Measurements from ENCODE around the gene CDK11B.
A peak's percentile ranks its signal among the peaks of the same experiment; 100 is the strongest.
"Not testable (repeated sequence)": the region's sequence is repeated elsewhere in the genome, so short reads cannot be mapped to it uniquely, and the experiment has no call there.

CDK11B gene

DNA sequence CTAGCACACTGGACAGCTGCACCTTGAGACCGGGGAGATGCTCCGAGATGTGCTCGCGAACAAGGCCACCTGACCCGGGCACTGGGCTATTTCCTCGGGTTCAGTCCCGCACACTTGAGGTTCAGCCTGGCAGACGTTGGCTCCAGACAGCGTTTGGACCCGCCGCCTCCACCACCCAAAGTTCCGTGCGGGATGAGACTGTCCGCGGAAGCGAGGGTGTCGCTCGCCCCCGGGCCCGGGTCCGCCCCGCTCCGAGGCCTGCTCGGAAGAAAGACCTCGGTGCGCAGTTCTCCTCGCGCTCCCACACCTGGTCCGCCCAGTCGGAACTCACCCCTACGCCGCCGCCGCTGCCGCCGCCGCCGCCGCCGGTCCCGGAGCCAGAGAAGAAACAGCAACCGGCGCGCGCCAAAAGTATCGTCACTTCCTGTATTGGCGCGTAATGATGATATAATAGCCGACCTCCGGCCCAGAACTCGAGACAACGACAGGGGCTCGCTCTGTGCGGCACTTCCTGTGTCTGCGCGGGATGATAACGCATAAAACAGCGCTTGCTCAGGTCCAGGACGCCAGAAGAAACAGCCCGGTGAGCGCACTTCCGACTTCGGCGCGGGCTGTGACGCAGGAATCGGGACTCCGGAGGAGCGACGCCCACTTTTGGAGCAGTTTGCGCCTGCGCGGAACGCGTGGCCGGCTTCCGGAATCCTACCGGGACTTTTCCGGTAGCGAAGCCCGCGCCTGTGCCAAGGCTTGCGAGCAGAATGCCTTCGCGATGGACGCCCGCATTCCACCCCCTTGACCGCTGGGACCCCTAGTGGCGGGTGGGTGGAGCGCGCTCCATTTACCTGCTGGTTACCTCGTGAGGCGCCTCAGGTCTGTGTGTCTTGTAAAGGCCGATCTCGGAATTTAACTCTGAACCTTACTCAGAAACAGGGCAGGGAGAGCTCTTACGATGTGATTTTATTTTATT is at the start of gene CDK11B:
TSS of gene CDK11B (minus strand) at position 422 of the 967 bp plus-strand sequence. CDS start 1,519 bp downstream, outside the sequence.
- not testable (repeated sequence) for H3K36me3 ChIP-seq (ENCODE audit: insufficient read depth, low read length); H2AFZ ChIP-seq (ENCODE audit: low read length, unreplicated experiment)
- peak within 1 kb of the TSS; percentile 92 for H3K27ac ChIP-seq (ENCODE audit: low read depth, low read length)

GRCh38 chr1:1707897-1708296 is 49.1 kb upstream of the CDK11B start:
- not testable (repeated sequence) for H3K4me1 ChIP-seq (ENCODE audit: control insufficient read depth, insufficient read depth, low read length, unreplicated experiment); H3K36me3 ChIP-seq (ENCODE audit: insufficient read depth, low read length); H3K27me3 ChIP-seq (ENCODE audit: insufficient read depth, low read length); H2AFZ ChIP-seq (ENCODE audit: low read length, unreplicated experiment); H3K27ac ChIP-seq (ENCODE audit: low read depth, low read length); H3K79me2 ChIP-seq (ENCODE audit: control insufficient read depth, insufficient read depth, low read length, unreplicated experiment); H3K4me3 ChIP-seq (ENCODE audit: low read depth, low read length)

More for the DNA sequence above, at the start of gene CDK11B:
- not testable (repeated sequence) for H3K27me3 ChIP-seq (ENCODE audit: insufficient read depth, low read length)
- peak within 1 kb of the TSS; percentile 73 for H3K4me3 ChIP-seq (ENCODE audit: low read depth, low read length)
- H3K4me1 ChIP-seq (ENCODE audit: control insufficient read depth, insufficient read depth, low read length, unreplicated experiment), result peaks cover 15% of the 10 kb centered on the region
- H3K79me2 ChIP-seq (ENCODE audit: control insufficient read depth, insufficient read depth, low read length, unreplicated experiment), result peaks cover 16% of the 10 kb centered on the region

DNA sequence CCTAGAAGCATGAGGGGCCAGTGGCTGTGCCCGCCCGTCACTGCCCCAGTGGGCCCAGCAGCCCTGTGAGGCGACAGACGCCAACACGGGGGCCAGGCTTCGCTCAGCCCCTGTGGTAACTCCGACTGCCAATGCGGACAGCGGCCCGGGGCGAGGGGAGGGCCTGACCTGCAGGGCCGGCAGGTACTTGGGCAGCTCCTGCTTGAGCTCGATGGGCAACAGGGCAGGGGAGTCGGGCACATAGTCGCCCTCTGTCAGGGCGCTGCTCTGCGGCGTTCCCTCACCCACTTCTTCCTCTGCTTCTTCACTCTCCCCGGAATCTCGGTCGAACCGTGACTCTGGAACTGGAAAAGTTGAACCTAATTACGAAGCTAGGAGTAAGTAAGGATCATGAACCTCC is 48.4 kb upstream of the CDK11B start:
- not testable (repeated sequence) for H3K27ac ChIP-seq (ENCODE audit: low read depth, low read length); H3K4me3 ChIP-seq (ENCODE audit: low read depth, low read length); H3K36me3 ChIP-seq (ENCODE audit: insufficient read depth, low read length); H2AFZ ChIP-seq (ENCODE audit: low read length, unreplicated experiment); H3K4me1 ChIP-seq (ENCODE audit: control insufficient read depth, insufficient read depth, low read length, unreplicated experiment); H3K27me3 ChIP-seq (ENCODE audit: insufficient read depth, low read length); H3K79me2 ChIP-seq (ENCODE audit: control insufficient read depth, insufficient read depth, low read length, unreplicated experiment)

GRCh38 chr1:1705623-1706022 is 46.8 kb upstream of the CDK11B start:
- not testable (repeated sequence) for H3K4me3 ChIP-seq (ENCODE audit: low read depth, low read length); H3K27ac ChIP-seq (ENCODE audit: low read depth, low read length); H3K36me3 ChIP-seq (ENCODE audit: insufficient read depth, low read length); H3K27me3 ChIP-seq (ENCODE audit: insufficient read depth, low read length); H3K79me2 ChIP-seq (ENCODE audit: control insufficient read depth, insufficient read depth, low read length, unreplicated experiment); H2AFZ ChIP-seq (ENCODE audit: low read length, unreplicated experiment); H3K4me1 ChIP-seq (ENCODE audit: control insufficient read depth, insufficient read depth, low read length, unreplicated experiment)

- H3K36me3 ChIP-seq (ENCODE audit: insufficient read depth, low read length); H3K79me2 ChIP-seq (ENCODE audit: control insufficient read depth, insufficient read depth, low read length, unreplicated experiment); H2AFZ ChIP-seq (ENCODE audit: low read length, unreplicated experiment); H3K27me3 ChIP-seq (ENCODE audit: insufficient read depth, low read length); H3K4me3 ChIP-seq (ENCODE audit: low read depth, low read length); H3K27ac ChIP-seq (ENCODE audit: low read depth, low read length); H3K4me1 ChIP-seq (ENCODE audit: control insufficient read depth, insufficient read depth, low read length, unreplicated experiment): not testable (repeated sequence)
Measured at GRCh38 chr1:1704284-1704957, 45.6 kb upstream of the CDK11B start.

GRCh38 chr1:1703796-1704195 is 45.0 kb upstream of the CDK11B start:
- no peaks in the 10 kb centered on the region for H3K79me2 ChIP-seq (ENCODE audit: control insufficient read depth, insufficient read depth, low read length, unreplicated experiment)
- no peaks in the 10 kb centered on the region for H3K4me1 ChIP-seq (ENCODE audit: control insufficient read depth, insufficient read depth, low read length, unreplicated experiment)
- no peak overlapping the region for H2AFZ ChIP-seq (ENCODE audit: low read length, unreplicated experiment)
- no peak overlapping the region for H3K27ac ChIP-seq (ENCODE audit: low read depth, low read length)
- H3K36me3 ChIP-seq (ENCODE audit: insufficient read depth, low read length), result no peaks in the 10 kb centered on the region
- H3K4me3 ChIP-seq (ENCODE audit: low read depth, low read length), result no peak overlapping the region
- no peaks in the 10 kb centered on the region for H3K27me3 ChIP-seq (ENCODE audit: insufficient read depth, low read length)

- H3K27me3 ChIP-seq (ENCODE audit: insufficient read depth, low read length), result not testable (repeated sequence)
Measured at GRCh38 chr1:1702506-1702905, 43.7 kb upstream of the CDK11B start.

GRCh38 chr1:1700557-1700956 is 41.8 kb upstream of the CDK11B start:
- not testable (repeated sequence) for H2AFZ ChIP-seq (ENCODE audit: low read length, unreplicated experiment); H3K36me3 ChIP-seq (ENCODE audit: insufficient read depth, low read length); H3K4me1 ChIP-seq (ENCODE audit: control insufficient read depth, insufficient read depth, low read length, unreplicated experiment); H3K4me3 ChIP-seq (ENCODE audit: low read depth, low read length); H3K27me3 ChIP-seq (ENCODE audit: insufficient read depth, low read length); H3K27ac ChIP-seq (ENCODE audit: low read depth, low read length); H3K79me2 ChIP-seq (ENCODE audit: control insufficient read depth, insufficient read depth, low read length, unreplicated experiment)

More at GRCh38 chr1:1702506-1702905, 43.7 kb upstream of the CDK11B start:
- not testable (repeated sequence) for H3K4me3 ChIP-seq (ENCODE audit: low read depth, low read length); H2AFZ ChIP-seq (ENCODE audit: low read length, unreplicated experiment); H3K79me2 ChIP-seq (ENCODE audit: control insufficient read depth, insufficient read depth, low read length, unreplicated experiment); H3K27ac ChIP-seq (ENCODE audit: low read depth, low read length); H3K36me3 ChIP-seq (ENCODE audit: insufficient read depth, low read length); H3K4me1 ChIP-seq (ENCODE audit: control insufficient read depth, insufficient read depth, low read length, unreplicated experiment)

GRCh38 chr1:1700067-1700466 is 41.3 kb upstream of the CDK11B start:
- H3K4me1 ChIP-seq (ENCODE audit: control insufficient read depth, insufficient read depth, low read length, unreplicated experiment); H3K27me3 ChIP-seq (ENCODE audit: insufficient read depth, low read length); H3K27ac ChIP-seq (ENCODE audit: low read depth, low read length); H2AFZ ChIP-seq (ENCODE audit: low read length, unreplicated experiment); H3K4me3 ChIP-seq (ENCODE audit: low read depth, low read length); H3K79me2 ChIP-seq (ENCODE audit: control insufficient read depth, insufficient read depth, low read length, unreplicated experiment); H3K36me3 ChIP-seq (ENCODE audit: insufficient read depth, low read length): not testable (repeated sequence)

GRCh38 chr1:1699061-1699460 is 40.3 kb upstream of the CDK11B start:
- H3K4me1 ChIP-seq (ENCODE audit: control insufficient read depth, insufficient read depth, low read length, unreplicated experiment); H2AFZ ChIP-seq (ENCODE audit: low read length, unreplicated experiment); H3K27ac ChIP-seq (ENCODE audit: low read depth, low read length); H3K4me3 ChIP-seq (ENCODE audit: low read depth, low read length); H3K36me3 ChIP-seq (ENCODE audit: insufficient read depth, low read length); H3K79me2 ChIP-seq (ENCODE audit: control insufficient read depth, insufficient read depth, low read length, unreplicated experiment); H3K27me3 ChIP-seq (ENCODE audit: insufficient read depth, low read length): not testable (repeated sequence)

Data from ACC112 (cell line).